ENCODE measurements around the gene RALGAPA2.

- no peak for TF ChIP-seq POLR2AphosphoS5 (IDR thresholded peaks at IDR 0.05)
- TF ChIP-seq, protein P1, sequence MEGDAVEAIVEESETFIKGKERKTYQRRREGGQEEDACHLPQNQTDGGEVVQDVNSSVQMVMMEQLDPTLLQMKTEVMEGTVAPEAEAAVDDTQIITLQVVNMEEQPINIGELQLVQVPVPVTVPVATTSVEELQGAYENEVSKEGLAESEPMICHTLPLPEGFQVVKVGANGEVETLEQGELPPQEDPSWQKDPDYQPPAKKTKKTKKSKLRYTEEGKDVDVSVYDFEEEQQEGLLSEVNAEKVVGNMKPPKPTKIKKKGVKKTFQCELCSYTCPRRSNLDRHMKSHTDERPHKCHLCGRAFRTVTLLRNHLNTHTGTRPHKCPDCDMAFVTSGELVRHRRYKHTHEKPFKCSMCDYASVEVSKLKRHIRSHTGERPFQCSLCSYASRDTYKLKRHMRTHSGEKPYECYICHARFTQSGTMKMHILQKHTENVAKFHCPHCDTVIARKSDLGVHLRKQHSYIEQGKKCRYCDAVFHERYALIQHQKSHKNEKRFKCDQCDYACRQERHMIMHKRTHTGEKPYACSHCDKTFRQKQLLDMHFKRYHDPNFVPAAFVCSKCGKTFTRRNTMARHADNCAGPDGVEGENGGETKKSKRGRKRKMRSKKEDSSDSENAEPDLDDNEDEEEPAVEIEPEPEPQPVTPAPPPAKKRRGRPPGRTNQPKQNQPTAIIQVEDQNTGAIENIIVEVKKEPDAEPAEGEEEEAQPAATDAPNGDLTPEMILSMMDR (IDR thresholded peaks at IDR 0.05) = no peak
- no peak for TF ChIP-seq POLR2A (IDR thresholded peaks at IDR 0.05)
These were observed 15.1 kb downstream of the RALGAPA2 start for GRCh38 chr20:20697325-20697845.
